Measurements from ENCODE around the gene APOM. TPM values are rescaled to one million over a fixed set of nuclear protein-coding genes. Genes with fewer than 3 reads are reported as not detected.

The APOM gene
- total and polyA plus RNA-seq, 3 experiments from 2014 or later: 2.4 to 4.3 (median 3.3) TPM

- POLR2A ChIA-PET: no interaction called here
- Mint-ChIP-seq H3K9me3 (no peaks in the 10 kb centered on the region), H3K27me3 (no peaks in the 10 kb centered on the region), H3K4me1 (peaks cover 0 to 6% (median 1%) of the 10 kb centered on the region in 3 donors), H3K27ac (peak overlapping the region in 1 of 8 donors; percentile 50), H3K36me3 (peaks cover 12 to 96% (median 23%) of the 10 kb centered on the region in 3 donors), H3K4me3 (no peak overlapping the region)
- no peak for DNase-seq
- Histone ChIP-seq H3K9me3 (ENCODE audit: low read length) (no peaks in the 10 kb centered on the region), H3K27me3 (ENCODE audit: insufficient read depth, low read length, poor library complexity, severe bottlenecking) (no peaks in the 10 kb centered on the region), H3K4me3 (ENCODE audit: low read length) (no peak overlapping the region), H3K27ac (ENCODE audit: low read depth, low read length) (no peak overlapping the region), H3K36me3 (ENCODE audit: insufficient read depth, low read length) (peaks cover 78% of the 10 kb centered on the region), H3K4me1 (ENCODE audit: insufficient read depth, low read length) (no peaks in the 10 kb centered on the region)
- CTCF ChIA-PET: no interaction called here
Observed at GRCh38 chr6:31631681-31632278, 23.9 kb upstream of the APOM start.

- H3K27ac ChIP-seq (ENCODE audit: low read depth, low read length): no peak overlapping the region
- Mint-ChIP-seq H3K4me3 (no peak overlapping the region), H3K9me3 (no peaks in the 10 kb centered on the region), H3K27ac (peak overlapping the region in 1 of 8 donors; percentile 33), H3K27me3 (no peaks in the 10 kb centered on the region), H3K36me3 (peaks cover 8 to 97% (median 20%) of the 10 kb centered on the region in 3 donors), H3K4me1 (peaks cover 0 to 3% (median 1%) of the 10 kb centered on the region in 3 donors)
- no peak for DNase-seq
- no peaks in the 10 kb centered on the region for H3K27me3 ChIP-seq (ENCODE audit: insufficient read depth, low read length, poor library complexity, severe bottlenecking)
- peaks cover 77% of the 10 kb centered on the region for H3K36me3 ChIP-seq (ENCODE audit: insufficient read depth, low read length)
- H3K9me3 ChIP-seq (ENCODE audit: low read length): no peaks in the 10 kb centered on the region
- H3K4me1 ChIP-seq (ENCODE audit: insufficient read depth, low read length): no peaks in the 10 kb centered on the region
- ChIA-PET CTCF (no interaction called here), POLR2A (no interaction called here)
- no peak overlapping the region for H3K4me3 ChIP-seq (ENCODE audit: low read length)
Observed at GRCh38 chr6:31632279-31632946, 23.3 kb upstream of the APOM start.

- Histone ChIP-seq H3K36me3 (ENCODE audit: insufficient read depth, low read length) (peaks cover 74% of the 10 kb centered on the region), H3K27me3 (ENCODE audit: insufficient read depth, low read length, poor library complexity, severe bottlenecking) (no peaks in the 10 kb centered on the region), H3K27ac (ENCODE audit: low read depth, low read length) (no peak overlapping the region), H3K4me1 (ENCODE audit: insufficient read depth, low read length) (no peaks in the 10 kb centered on the region), H3K4me3 (ENCODE audit: low read length) (no peak overlapping the region), H3K9me3 (ENCODE audit: low read length) (no peaks in the 10 kb centered on the region)
- no peak for DNase-seq
- peak overlapping the region in 2 of 8 donors; percentile 56 to 64 for H3K27ac Mint-ChIP-seq
- H3K4me3 Mint-ChIP-seq: no peak overlapping the region
- peaks cover 8 to 96% (median 20%) of the 10 kb centered on the region in 3 donors for H3K36me3 Mint-ChIP-seq
- H3K4me1 Mint-ChIP-seq: peaks cover 0 to 1% (median 0%) of the 10 kb centered on the region in 3 donors
- ChIA-PET CTCF (interaction anchor here (1.3 kb wide), 1 partner anchor 11 kb away, joined by 4 read pairs; no protein-coding TSS in a partner anchor), POLR2A (no interaction called here)
- no peaks in the 10 kb centered on the region for H3K27me3 Mint-ChIP-seq
- H3K9me3 Mint-ChIP-seq: no peaks in the 10 kb centered on the region
Observed at GRCh38 chr6:31633447-31633846, 22.2 kb upstream of the APOM start.

GRCh38 chr6:31634131-31634530, 21.6 kb upstream of the APOM start:
- ChIA-PET CTCF (interaction anchor here (1.3 kb wide), 1 partner anchor 12 kb away, joined by 4 read pairs; no protein-coding TSS in a partner anchor), POLR2A (interaction anchor here (0.8 to 1.5 kb wide), 2 partner anchors 18 to 47 kb away, joined by 3 to 6 read pairs; no protein-coding TSS in a partner anchor)
- Mint-ChIP-seq H3K4me1 (peaks cover 0 to 1% (median 0%) of the 10 kb centered on the region in 3 donors), H3K9me3 (no peaks in the 10 kb centered on the region), H3K27me3 (no peaks in the 10 kb centered on the region), H3K27ac (peak overlapping the region in 5 of 8 donors; percentile 56 to 88 (median 73)), H3K36me3 (peaks cover 8 to 95% (median 16%) of the 10 kb centered on the region in 3 donors), H3K4me3 (no peak overlapping the region)
- Histone ChIP-seq H3K4me1 (ENCODE audit: insufficient read depth, low read length) (no peaks in the 10 kb centered on the region), H3K27ac (ENCODE audit: low read depth, low read length) (no peak overlapping the region), H3K9me3 (ENCODE audit: low read length) (no peaks in the 10 kb centered on the region), H3K36me3 (ENCODE audit: insufficient read depth, low read length) (peaks cover 71% of the 10 kb centered on the region), H3K4me3 (ENCODE audit: low read length) (no peak overlapping the region), H3K27me3 (ENCODE audit: insufficient read depth, low read length, poor library complexity, severe bottlenecking) (no peaks in the 10 kb centered on the region)
- DNase-seq: no peak

- Histone ChIP-seq H3K4me1 (ENCODE audit: insufficient read depth, low read length) (no peaks in the 10 kb centered on the region), H3K27me3 (ENCODE audit: insufficient read depth, low read length, poor library complexity, severe bottlenecking) (no peaks in the 10 kb centered on the region), H3K27ac (ENCODE audit: low read depth, low read length) (no peak overlapping the region), H3K36me3 (ENCODE audit: insufficient read depth, low read length) (peaks cover 76% of the 10 kb centered on the region), H3K9me3 (ENCODE audit: low read length) (no peaks in the 10 kb centered on the region), H3K4me3 (ENCODE audit: low read length) (no peak overlapping the region)
- Mint-ChIP-seq H3K4me3 (no peak overlapping the region), H3K4me1 (peaks cover 0 to 1% (median 0%) of the 10 kb centered on the region in 3 donors), H3K27ac (peak overlapping the region in 4 of 8 donors; percentile 29 to 48 (median 38)), H3K9me3 (no peaks in the 10 kb centered on the region), H3K27me3 (no peaks in the 10 kb centered on the region), H3K36me3 (peaks cover 8 to 95% (median 16%) of the 10 kb centered on the region in 3 donors)
- ChIA-PET POLR2A (interaction anchor here (1.5 kb wide), 1 partner anchor 17 kb away, joined by 6 read pairs; no protein-coding TSS in a partner anchor), CTCF (interaction anchor here (1.4 kb wide), 1 partner anchor 195 kb away, joined by 4 read pairs; no protein-coding TSS in a partner anchor)
- no peak for DNase-seq
Observed at GRCh38 chr6:31634969-31635575, 20.6 kb upstream of the APOM start.

GRCh38 chr6:31636698-31637596, 18.7 kb upstream of the APOM start:
- Mint-ChIP-seq H3K27me3 (no peaks in the 10 kb centered on the region), H3K9me3 (no peaks in the 10 kb centered on the region), H3K27ac (peak overlapping the region in 4 of 8 donors; percentile 26 to 94 (median 74)), H3K4me3 (no peak overlapping the region), H3K36me3 (peaks cover 3 to 95% (median 15%) of the 10 kb centered on the region in 3 donors), H3K4me1 (peaks cover 0 to 1% (median 0%) of the 10 kb centered on the region in 3 donors)
- Histone ChIP-seq H3K36me3 (ENCODE audit: insufficient read depth, low read length) (peaks cover 74% of the 10 kb centered on the region), H3K27ac (ENCODE audit: low read depth, low read length) (no peak overlapping the region), H3K4me3 (ENCODE audit: low read length) (no peak overlapping the region), H3K4me1 (ENCODE audit: insufficient read depth, low read length) (no peaks in the 10 kb centered on the region), H3K27me3 (ENCODE audit: insufficient read depth, low read length, poor library complexity, severe bottlenecking) (no peaks in the 10 kb centered on the region), H3K9me3 (ENCODE audit: low read length) (no peaks in the 10 kb centered on the region)
- POLR2A ChIA-PET: interaction anchor here (0.6 kb wide), 1 partner anchor 1114 kb away, joined by 3 read pairs; no protein-coding TSS in a partner anchor
- no peak for DNase-seq
- CTCF ChIA-PET: interaction anchor here (0.9 to 1.4 kb wide), 3 partner anchors 14 to 193 kb away, joined by 3 to 4 read pairs (median 3); no protein-coding TSS in a partner anchor

- H3K9me3 ChIP-seq (ENCODE audit: low read length): no peaks in the 10 kb centered on the region
- no peak overlapping the region for H3K27ac ChIP-seq (ENCODE audit: low read depth, low read length)
- H3K36me3 ChIP-seq (ENCODE audit: insufficient read depth, low read length): peaks cover 82% of the 10 kb centered on the region
- H3K4me3 ChIP-seq (ENCODE audit: low read length): no peak overlapping the region
- DNase-seq: no peak
- ChIA-PET POLR2A (interaction anchor here (0.6 to 1.4 kb wide), 2 partner anchors 12 to 14 kb away, joined by 3 to 6 read pairs; no protein-coding TSS in a partner anchor), CTCF (no interaction called here)
- Mint-ChIP-seq H3K4me1 (peaks cover 0 to 1% (median 0%) of the 10 kb centered on the region in 3 donors), H3K27me3 (no peaks in the 10 kb centered on the region), H3K4me3 (no peak overlapping the region), H3K36me3 (peaks cover 3 to 91% (median 14%) of the 10 kb centered on the region in 3 donors), H3K27ac (peak overlapping the region in 2 of 8 donors; percentile 44 to 68), H3K9me3 (no peaks in the 10 kb centered on the region)
- no peaks in the 10 kb centered on the region for H3K4me1 ChIP-seq (ENCODE audit: insufficient read depth, low read length)
- H3K27me3 ChIP-seq (ENCODE audit: insufficient read depth, low read length, poor library complexity, severe bottlenecking): no peaks in the 10 kb centered on the region
Observed at GRCh38 chr6:31639043-31639442, 16.7 kb upstream of the APOM start.

Data from CD8-positive, alpha-beta memory T cell (primary cell).